Middle frontal gyrus (tissue), 1 donor: Measurements from ENCODE around the gene WDPCP.
"Not testable (repeated sequence)": the region's sequence is repeated elsewhere in the genome, so short reads cannot be mapped to it uniquely, and the experiment has no call there.

Source experiments
- DNase-seq: peaks from one replicate; pipeline ENCODE4 v3.0.0-alpha.2; 2015; ENCODE audit warnings: low spot score; ENCODE audit errors: extremely low spot score

The WDPCP gene

DNA sequence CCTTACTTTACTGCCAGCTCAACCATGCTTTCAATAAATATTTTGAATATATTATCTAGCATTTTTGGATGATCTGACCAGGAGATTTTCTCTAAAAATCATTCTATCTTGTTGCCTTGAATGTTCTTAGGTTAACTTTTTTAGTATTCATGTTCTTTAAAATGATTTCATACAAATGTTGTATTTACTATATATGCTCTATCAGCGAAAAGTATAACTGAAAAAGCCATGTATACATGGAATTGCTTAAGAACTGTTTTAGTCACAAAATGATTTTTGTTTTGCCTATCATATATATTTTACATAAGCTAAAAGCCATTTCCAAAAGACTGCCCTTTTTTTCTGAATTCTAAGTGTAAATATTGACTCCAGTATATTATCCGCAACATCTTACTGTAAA lies 213.9 kb downstream of the WDPCP start:
- DNase-seq = no peak

DNA sequence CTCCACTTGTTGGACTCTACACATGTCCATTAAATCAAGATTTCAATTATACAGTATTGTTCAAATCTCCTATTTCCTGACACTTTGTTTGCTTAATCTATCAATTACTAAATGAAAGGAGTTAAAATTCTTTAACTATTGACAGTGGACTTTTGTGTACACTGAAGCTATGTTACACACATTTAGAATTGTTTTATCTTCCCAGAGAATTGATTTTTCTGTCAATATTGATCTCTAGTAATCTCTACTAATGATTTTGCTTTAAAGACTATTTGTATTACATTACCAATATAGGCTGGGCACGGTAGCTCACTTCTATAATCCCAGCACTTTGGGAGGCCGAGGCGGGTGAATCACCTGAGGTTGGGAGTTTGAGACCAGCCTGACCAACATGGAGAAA lies 215.7 kb downstream of the WDPCP start:
- DNase-seq = no peak

DNA sequence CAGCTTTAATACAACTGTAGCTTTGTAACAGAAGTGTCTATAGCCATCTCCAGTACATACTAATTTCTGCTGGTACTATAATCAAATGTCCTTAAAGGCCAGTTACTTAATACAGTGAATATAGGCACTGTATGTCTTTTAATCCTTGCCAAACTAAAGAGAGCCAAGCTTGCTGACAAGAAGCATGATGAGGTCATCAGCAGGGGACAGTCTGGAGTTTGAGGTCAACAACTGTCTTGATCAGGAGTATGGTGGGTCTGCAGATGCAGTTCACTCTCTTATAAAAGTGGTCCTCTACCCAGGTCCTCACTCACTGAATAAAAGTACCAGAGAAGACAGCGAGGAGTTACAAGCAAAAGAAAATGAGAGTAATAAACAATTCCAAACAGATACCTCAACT lies 219.1 kb downstream of the WDPCP start:
- DNase-seq = no peak

DNA sequence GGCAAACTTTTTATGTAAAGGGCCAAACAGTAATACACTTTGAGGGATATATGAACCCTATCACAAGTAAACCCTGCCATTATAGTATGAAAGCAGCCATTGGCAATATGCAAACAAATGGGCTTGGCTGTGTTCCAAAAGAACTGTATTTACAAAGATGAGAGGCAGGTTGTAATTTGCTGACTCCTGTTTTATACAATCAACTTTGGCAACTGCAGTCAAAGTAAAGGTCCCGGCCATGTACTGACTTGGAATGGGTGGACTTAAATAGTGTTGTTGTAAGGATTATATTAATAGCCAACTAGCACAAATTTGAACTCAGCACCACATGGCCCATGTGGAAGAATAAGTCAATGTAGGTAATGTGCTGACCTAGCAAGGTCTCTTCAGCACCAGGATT lies 223.4 kb downstream of the WDPCP start:
- DNase-seq = no peak

DNA sequence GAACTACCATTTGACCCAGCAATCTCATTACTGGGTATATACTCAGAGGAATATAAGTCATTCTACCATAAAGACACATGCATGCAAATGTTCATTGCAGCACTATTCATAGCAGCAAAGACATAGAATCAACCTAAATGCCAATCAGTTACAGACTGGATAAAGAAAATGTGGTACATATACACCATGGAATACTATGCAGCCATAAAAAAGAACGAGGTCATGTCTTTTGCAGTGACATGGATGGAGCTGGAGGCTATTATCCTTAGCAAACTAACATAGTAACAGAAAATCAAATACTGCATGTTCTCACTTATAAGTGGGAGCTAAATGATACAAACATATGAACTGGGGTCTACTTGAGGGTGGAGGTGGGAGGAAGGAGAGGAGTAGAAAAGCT lies 230.6 kb downstream of the WDPCP start:
- not testable (repeated sequence) for DNase-seq

DNA sequence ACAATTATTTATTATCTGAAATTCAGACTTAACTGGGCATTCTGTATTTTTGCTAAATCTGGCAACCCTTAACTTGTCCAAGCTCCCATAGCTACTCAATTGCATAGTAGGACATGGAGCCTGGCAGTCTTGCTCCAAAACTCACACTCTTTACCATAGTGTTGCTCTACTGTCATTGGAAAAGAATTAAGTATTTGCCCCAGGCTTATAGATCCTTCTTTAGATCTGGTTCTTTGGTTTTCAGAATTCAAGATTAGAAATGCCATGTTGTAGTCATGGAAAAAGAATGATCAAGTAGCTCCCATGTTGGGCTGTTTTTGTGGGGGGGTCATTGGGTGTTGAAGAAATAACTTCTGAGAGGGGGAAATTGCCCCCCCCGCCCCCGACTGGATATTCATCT lies 240.9 kb downstream of the WDPCP start:
- DNase-seq = no peak

DNA sequence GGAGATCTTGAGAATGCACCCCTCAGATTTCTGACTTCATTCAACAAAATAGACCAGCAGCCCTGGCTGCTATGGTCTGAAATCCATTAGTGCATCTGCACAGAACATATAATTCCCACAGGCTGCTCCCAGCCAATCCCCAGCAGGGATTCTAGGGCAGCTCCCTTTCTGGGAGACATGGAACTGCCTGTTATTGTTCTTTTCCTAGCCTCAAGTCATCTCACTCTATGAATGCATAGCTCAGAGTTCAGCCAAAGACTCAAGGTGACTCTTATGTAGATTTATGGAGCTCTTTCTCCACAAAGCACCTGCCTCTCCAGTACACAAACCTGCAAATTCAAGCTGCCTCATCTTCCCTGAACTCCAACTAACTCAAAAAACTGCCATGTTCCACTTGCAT lies 241.9 kb downstream of the WDPCP start:
- no peak for DNase-seq

DNA sequence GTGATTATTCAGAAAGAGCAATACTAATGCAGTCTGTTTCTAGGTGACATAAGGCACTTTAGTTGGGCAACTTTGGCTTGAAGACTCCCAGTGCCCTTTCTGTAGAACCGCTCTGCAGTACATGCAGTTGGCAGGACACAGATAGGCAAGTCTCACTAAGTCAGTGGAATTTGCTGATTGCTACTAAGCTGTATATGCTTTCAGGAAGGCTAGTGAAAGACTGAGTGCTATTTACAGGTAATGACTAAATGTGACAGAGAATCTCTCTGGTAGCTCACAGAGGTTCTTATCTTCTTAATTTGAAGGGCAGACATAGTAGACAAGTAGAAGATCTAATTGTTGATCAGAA lies 243.0 kb downstream of the WDPCP start:
- DNase-seq = no peak

DNA sequence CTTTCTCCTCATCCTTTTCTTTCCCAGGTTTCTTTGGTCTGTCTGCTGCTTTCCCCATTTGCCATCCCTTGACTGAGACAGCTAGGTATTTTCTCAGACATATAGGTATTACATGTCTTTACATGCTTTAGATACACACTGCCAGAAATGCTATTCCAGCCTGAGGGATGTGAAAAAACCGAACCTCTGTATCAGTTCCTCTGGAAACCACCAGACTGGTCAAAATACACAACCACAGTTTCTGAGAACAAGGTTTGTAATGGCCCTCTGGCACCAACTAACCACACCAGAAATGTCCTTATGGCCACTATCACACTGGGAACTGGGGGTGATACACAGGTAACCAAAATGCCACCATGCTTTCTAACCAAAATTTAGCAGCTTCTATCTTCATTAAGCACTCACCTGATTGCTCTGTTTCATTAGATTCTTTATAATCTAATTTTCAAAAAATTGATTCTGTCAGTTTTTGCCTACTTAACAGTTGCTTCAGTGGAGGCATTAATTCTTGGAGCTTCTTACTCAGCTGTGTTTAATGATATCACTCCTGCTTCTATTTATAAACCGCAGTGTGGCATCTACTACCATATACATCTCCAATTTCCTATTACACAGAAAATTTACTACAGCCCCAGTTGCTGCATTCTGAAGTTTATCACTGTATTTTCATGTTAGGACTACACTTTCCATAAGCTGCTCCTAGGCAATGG lies 243.5 kb downstream of the WDPCP start:
- no peak for DNase-seq

DNA sequence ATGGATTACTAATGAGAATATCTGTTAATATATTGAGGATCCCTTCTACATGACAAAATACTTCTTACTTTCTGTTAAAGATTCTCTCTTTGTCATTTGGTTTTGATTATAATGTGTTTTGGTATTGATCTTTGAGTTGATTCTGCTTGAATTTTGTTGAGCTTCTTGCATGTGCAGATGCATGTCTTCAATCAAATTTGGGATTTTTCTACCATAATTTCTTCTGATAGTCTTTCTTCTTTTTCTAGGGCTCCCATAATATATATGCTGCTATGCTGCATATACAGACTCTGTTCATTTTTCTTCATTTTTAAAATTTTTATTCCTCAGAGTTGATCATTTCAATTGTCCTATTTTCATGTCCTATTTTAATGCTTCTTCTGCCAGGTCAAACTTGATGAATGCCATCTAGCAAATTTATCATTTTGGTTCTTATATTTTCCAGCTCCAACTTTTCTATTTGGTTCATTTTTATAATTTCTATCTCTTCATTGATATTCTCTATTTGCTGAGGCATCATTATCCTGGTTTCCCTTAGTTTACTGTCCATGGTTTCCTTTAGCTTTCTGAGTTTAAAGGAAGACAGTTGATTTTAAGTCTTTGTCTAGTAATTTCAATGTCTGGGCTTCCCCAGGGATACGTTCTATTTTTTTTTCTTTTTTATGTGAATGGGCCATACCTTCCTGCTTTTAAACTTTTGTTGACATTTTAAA lies 244.7 kb downstream of the WDPCP start:
- DNase-seq = no peak

DNA sequence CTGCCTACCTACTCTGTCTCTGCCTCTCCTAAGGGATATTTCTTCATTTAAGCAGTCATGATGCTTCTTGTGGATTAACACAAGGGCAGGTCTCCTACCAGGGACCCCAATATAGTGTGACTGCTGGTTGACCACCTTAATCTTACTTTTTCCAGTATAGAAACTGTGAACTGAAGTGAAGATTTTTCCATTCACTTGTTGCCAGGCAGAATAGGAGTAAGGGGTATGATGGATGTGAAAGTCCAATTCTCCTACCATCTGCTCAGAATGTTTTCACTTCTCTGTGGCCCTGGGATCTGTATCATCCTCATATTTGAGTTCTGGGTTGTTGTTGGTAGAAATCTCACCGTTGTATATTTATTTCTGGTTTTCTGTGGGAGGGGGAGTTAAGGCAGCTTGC lies 247.8 kb downstream of the WDPCP start:
- DNase-seq = no peak

DNA sequence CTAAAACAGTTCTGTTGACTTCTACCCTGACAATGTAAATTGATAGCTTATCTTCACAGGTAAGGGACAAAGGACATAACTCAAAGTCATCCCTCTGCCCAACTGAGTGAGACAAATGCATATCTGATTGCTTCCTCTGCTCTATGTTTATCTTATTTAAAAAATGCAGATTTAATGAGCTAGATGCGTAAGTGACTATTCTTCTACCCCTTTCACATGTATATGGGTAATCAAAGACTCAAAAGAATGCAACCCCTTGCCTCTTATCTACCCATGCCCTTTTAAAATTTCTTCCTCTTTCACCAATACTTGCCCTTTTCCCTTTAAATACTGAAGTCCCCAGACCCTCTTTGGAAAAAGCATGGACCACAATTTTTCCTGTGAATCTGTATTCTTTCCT lies 253.4 kb downstream of the WDPCP start:
- DNase-seq = no peak

DNA sequence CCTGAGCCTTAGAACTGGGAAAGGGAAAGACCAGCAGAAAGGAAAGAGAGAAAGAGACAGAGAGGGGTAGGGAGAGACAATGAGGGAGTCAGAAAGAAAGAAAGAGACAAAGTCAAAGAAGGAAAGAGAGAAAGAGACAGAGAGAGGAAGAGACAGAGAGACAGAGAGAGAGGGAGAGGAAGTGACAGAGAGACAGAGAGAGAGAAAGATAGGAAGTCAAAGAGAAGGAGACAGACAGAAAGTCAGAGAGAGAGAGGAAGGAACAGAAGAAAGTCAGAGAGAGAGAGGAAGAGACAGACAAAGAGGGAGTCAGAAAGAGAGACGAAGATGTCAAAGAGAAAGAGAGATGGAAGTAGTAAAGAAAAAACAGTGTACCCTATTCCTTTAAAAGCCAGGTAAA lies 261.8 kb downstream of the WDPCP start:
- DNase-seq = no peak

DNA sequence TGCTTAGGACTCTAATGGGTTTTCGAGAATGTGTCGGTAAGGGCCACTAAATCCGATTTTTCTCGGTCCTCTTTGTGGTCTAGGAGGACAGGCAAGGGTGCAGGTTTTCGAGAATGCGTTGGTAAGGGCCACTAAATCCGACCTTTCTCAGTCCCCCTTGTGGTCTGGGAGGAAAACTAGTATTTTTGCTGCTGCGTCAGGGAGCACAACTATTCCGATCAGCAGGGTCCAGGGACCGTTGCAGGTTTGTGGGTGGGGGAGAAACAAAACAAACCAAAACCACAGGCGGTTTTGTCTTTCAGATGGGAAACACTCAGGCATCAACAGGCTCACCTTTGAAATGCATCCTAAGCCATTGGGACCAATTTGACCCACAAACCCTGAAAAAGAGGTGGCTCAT lies 264.6 kb downstream of the WDPCP start:
- not testable (repeated sequence) for DNase-seq

DNA sequence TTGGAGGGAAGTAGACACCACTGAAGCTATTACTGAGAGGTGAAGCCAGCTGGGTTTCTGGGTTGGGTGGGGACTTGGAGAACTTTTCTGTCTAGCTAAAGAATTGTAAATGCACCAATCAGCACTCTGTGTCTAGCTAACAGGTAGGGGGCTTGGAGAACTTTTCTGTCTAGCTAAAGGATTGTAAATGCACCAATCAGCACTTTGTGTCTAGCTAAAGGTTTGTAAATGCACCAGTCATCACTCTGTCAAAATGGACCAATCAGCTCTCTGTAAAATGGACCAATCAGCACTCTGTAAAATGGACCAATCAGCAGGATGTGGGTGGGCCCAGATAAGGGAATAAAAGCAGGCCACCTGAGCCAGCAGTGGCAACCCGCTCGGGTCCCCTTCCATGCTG lies 266.3 kb downstream of the WDPCP start:
- not testable (repeated sequence) for DNase-seq

DNA sequence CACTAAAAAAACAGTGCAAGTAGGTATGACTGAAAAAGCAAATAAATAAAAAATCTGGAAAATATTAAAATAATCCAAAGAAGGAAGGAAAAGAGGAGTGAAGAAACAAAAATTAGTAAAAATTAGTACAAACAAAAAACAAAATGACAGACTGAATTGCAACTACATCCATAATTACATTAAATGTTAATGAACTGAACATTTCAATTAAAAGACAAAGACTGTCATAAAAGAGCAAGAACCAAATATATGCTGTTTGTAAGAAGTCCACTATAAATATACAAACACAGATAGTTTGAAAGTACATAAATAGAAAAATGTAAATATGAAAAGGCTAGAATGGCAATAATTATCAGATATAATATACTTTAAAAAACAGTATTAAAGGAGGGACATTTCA lies 267.6 kb downstream of the WDPCP start:
- DNase-seq = no peak

DNA sequence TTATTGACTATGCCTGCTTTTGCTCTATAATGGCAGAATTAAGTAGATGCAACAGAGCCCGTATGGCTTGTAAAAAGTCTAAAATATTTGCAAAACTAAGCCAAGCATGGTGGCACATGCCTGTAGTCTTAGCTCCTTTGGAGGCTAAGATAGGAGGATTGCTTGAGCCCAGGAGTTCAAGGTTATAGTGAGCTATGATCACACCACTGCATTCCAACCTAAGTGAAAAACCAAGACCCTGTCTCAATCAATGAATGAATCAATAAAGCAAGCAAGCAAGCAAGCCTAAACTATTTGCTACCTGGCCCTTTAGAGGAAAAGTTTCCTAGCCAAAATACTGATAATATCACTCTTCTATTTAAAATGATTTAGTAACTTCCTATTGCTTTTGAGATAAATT lies 277.7 kb downstream of the WDPCP start:
- DNase-seq = no peak

DNA sequence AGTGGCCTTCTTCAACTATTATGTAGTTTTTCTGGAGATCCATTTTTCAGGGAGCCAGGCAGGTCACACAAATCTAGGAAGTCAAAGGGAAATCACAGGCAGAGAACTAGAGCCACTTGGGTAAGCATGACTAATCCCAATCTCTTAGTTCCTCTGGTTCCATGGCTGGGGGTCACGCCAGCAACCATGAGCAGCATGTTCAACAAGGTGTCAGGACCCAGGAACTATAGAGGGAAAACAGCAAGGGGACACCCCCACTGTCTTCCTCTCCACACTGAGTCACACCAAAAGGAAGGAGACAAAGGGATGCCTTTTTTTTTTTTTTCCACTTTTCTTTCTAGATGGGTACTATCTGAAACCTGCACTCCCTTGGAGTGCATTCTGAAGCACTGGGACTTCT lies 286.8 kb downstream of the WDPCP start:
- no peak for DNase-seq

DNA sequence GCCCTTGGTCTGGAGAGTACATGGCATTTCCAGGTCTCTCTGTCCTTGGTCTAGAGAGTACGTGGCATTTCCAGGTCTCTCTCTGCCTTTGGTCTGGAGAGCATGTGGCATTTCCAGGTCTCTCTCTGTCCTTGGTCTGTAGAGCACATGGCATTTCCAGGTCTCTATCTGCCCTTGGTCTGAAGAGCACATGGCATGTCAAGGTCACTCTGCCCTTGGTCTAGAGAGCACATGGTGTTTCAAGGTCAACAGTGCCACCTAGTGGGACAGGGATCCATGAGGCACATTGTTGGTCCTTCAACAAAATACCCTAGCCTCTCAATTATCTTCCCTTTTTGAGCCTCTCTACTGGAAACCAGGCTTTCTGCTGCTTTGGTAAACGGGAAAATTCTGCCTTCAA lies 287.4 kb downstream of the WDPCP start:
- DNase-seq = no peak

DNA sequence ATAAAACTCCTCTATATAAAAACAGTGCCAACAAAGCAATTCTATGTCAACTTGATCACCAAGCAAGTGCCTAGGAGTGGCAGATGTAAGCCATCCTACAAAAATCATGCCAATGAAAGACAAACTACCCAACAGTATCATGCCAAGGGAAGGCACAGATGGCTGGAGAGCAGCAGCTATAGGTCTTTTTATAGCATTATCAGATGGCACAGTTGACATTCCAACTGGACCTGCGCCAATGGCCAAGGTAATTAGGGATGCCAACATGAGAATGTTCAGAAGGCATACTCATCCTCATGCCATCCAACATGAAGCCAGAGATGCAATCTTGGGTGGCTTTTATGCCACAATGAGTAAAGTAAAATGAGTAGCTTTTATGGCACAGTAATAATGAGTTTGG lies 300.3 kb downstream of the WDPCP start:
- no peak for DNase-seq

DNA sequence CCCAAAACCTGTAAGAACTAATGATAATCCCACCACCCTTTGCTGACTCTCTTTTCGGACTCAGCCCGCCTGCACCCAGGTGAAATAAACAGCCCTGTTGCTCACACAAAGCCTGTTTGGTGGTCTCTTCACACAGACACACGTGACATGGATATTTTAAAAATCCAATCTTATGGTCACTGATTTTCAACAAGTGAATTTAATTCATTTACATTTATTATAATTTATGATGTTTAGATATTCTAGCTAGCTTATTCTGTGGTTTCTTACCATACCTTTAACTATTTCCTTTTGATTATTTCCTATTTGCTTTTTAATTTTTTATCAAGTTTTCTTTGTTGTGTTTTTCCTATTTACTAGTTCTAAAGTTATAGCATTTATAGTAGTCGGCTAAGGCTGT lies 301.8 kb downstream of the WDPCP start:
- DNase-seq = not testable (repeated sequence)

DNA sequence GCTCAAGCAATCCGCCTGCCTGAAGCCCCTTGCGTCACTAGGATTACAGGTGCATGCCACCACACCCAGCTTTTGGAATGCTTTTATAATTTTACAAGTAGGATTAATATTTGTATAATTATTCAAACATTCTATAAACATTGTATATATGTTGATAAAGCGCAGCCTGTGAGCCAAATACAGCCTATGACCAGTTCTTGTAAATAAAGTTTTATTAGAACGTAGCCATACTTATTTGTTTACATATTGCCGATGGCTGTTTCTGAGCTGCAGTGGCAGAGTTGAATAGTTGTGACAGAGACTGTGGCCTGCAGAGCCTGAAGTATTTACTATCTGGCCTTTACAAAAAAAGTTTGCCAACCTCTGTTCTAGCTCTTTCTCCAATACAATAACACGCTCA lies 305.0 kb downstream of the WDPCP start:
- DNase-seq = no peak

DNA sequence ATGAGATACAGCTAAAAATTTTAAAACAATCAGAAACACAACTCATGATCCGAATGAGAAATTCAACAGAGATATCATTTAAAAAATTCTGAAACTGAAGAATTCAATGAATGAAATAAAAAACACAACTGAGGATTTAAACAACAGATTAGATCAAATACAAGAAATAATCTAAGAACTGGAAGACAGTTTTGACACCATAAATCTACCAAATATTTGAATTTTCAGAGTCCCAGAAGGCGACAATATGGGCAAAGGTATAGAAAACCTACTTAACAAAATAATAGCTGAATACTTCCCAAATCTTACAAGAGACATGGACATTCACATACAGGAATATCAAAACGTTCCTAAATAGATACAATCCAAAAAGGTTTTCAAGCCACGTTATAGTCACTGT lies 315.7 kb downstream of the WDPCP start:
- no peak for DNase-seq
